Measurements from ENCODE around the gene MORN5.
"Not testable (repeated sequence)": the region's sequence is repeated elsewhere in the genome, so short reads cannot be mapped to it uniquely, and the experiment has no call there.

Gene MORN5

DNA sequence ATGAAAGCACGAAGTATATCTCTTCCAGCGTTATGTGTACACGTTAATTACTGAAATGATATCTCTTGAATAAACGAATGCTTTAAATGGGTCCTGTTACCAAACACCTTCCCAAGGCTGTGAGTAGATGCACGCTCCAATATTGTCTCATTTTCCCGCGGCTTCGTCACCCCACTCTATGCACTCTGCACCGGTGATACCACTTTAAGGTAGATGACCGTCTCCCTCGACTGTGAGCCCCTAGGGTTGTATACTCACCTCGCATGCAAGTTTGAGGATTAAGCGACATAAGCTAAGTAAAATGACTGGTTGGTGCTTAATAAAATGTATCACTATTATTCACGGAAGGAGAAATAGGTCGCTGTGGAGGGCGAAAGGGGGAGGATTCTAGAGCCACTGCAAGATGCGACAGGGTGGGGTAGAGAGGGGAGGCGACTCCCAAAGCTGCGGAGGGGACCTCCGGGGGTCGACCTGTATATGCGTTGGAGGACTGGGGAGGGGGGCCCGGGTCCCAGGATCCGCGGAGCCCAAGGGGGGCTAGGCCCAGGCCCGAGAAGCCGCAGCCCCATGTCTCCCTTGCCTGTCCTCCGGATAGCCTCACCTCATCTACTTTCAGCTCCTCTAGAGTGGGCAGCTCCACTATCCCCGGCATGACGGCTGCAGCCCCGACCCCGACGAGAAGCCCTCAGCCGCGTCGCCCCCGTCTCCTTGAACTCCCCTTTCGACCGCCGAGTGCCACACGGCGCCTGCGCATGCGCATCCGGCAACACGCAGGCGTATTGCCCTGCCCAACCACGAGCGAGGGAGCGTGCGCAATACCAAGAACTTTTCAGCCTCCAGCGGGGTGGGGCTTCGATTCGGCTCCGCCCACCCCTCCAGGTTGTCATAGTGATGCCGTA is at the start of gene MORN5, which contains the start of gene NDUFA8:
TSS of gene MORN5 (plus strand) at position 883 of the 899 bp plus-strand sequence. CDS start 65 bp downstream, outside the sequence.
TSS of gene NDUFA8 (minus strand) at position 754 of the 899 bp plus-strand sequence. CDS start at position 652, 102 bp downstream.
- DNase-seq (ENCODE audit: low read depth): peak; percentile 91

DNA sequence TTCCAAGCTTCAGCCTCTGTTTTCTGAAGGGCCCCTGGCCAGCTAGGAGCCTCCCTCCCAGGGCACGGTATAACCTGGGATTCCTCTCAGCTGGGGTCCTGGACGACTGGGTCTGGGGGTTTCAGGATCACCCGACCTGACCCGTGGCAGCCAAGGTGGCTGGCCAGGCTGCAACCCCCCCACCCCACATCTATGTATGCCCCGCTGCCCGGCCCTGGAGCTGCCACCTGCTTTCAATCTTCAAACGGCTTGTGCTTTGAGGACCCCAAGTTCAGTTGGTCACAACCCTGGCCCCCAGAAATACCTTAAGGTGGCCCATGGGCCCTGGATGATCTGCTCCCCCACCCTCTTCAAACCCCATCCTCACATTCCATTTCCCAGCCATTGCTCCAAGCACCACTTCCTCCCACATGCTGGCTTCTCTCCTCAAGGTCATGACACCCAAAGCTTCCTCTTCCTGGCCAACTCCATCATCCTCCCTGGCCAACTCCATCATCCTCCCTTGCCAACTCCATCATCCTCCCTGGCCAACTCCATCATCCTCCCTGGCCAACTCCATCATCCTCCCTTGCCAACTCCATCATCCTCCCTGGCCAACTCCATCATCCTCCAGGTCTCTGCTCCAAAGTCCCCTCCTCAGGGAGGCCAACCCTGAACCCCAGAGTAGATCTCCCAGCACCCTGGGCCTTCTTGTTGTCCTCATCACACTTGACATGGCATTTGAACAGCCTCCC is 49.4 kb upstream of the MORN5 start:
- DNase-seq (ENCODE audit: low read depth): no peak

DNA sequence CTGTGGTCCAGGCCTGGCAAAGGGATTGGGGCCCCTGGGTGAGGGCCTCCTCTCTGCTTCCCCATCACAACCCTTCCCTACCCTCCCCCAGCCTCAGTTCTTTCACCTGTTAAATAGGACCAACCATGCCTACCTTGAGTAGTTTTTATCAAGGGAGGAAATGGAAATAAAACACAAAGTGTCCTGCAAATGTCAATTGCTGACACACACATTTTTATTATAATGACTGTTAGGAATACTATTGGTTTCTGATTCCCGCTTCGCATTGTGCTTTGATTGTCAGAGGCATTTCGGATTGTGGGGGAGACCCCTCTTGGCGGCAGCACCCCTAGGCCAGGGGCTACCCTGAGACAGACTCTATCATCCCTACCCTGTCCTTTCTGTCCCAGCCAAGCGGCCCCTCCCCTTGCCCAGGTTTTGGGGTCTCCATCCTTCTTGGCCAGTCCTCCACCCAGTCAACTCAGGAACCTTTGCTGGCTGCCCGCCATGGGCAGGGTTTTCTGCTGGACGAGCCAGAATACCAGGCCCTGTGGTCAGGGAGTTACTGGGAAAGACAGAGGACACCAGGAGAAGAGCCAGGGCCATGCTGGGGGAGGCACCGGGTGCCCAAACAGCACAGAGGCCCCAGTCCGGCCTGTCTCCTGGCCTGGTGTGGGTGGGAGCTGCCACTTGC is 48.2 kb upstream of the MORN5 start:
- no peak for DNase-seq (ENCODE audit: low read depth)

DNA sequence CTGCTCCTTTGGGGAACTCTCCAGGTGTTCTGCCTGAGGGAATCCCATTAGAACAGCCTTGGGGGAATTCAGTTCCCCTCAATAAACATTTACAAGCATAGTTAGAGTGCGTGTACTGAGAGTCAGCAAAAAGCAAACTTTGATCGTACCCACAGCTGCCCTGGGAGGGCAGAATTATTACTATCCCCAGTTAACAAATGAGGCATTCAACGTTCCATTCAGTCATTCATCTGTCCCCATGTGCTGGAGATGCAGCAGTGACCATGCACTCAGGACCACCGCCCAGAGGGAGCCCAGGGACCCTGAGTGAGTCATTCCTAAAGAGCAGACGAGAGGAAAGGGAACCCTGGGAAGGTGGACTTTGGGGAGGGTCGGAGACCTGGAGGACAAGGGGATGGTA is 47.5 kb upstream of the MORN5 start:
- no peak for DNase-seq (ENCODE audit: low read depth)

DNA sequence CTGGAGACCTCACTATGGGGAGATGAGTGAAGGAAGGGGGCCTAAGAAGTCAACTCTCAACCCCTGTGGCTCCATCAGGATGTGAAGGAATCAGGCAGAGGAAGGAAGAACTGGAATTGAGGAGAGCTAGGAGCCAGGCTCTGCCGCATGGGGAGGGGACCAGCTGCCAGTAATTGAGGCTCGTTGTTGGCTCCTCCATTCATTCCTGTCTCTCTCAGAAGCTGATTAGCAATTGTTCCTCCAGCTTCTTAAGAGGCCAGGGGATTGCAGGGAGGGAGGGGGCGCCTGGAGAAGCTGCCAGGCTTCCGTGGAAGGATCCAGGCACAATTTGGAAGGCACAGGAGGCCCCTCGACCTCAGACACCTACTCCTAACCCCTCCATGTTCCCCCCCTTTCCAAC is 46.1 kb upstream of the MORN5 start:
- DNase-seq (ENCODE audit: low read depth): no peak

DNA sequence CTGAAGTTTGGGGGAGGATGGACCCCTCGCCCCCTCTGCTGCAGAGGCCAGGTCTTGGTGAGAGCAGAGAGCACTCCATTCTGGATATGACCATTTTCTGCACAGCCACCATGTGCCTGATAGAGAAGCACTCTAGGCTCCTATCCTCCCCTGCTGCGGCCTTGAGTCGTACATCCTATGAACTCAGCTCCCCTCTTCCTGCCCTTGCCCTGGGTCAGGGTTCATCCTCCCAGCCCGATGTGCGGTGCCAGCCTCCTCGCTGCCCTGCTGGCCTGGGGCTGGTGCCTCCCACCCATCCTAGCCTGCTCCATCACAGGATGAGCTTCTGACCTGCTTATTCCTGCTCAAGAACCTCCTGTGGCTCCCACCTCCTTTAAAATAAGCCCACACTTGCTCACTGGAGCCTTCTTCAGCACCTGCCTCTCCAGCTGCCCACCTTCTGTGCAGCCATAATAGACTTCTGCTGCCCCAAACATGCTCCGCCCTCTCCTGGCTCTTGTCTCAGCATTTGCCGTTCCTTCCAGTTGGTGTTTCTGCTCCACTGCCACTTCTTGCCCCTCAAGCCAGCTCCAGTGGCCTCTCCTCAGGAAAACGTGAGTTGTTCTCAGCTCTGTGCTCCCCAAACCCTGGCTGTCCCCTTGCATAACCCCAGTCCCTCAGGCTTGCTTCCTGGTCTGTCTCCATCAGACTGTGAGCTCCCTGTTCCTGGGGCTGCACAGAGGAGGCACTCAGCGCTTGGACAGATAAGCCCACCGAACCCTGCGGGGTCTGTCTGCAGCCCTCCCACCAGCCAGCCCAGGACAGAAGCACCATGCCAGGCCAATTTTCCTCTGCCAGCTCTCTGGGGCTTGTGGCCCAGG is 44.3 kb upstream of the MORN5 start:
- no peak for DNase-seq (ENCODE audit: low read depth)

DNA sequence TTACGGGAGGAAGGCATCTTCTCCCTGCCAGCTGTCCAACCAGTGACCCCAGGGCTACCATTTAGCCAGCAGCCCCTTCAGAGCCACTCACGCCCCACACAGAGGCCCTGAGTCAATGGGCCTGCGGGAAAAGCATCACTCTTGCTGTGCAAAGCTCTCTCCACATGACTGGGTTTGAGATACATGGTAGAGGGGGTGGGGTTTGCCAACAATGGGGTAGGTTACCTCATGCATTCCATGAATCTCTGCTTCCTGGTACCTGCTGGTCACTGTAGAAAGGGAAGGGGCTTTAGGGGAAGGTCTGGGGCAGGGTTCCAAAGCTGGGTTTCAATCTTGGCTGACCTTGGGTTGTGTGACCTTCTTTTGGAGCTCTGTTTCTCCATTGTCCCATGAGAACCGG is 43.7 kb upstream of the MORN5 start:
- DNase-seq (ENCODE audit: low read depth): no peak

DNA sequence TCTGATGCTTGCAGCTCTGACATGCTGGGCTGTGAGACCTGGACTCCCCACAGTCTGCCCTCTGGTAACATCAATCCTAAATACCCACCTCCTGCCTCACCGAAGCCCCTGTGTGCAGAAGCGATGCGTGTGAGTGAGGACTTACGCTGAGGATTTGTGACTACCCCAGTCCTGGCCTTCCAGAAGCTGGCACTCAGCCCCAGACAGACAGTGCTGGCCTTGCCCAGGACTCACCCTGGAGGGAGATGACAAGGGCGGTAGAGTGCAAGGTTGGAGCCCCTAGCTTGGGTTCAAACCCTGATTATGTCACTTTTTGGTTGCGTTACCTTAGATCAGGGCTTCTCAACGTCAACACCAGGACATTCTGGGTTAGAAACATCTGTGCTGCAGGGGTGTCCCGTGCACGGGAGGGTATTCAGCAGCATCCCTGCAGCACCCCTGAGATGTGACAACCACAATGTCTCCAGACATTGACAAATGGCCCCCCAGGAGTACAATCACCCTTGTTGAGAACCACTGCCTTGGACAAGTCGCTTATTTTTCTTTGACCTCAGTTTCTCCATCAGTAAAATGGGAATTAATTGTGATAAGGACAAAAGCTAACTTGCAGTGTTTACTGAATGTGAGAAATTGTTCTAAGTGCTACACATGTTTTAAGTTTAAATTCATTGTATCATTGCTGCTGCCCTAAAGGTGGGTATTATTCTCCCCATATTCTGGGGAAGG is 43.1 kb upstream of the MORN5 start:
- no peak for DNase-seq (ENCODE audit: low read depth)

DNA sequence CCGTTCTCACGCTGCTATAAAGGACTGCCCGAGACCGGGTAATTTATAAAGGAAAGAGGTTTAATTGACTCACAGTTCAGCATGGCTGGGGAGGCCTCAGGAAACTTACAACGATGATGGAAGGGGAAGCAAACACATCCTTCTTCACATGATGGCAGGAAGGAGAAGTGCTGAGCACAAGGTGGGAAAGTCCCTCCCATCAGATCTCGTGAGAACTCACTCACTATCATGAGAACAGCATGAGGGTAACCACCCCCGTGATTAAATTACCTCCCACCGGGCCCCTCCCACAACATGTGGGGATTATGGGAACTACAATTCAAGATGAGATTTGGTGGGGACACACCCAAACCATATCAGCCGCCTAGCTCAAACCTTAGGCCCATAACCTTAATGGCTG is 42.5 kb upstream of the MORN5 start:
- DNase-seq (ENCODE audit: low read depth): not testable (repeated sequence)

DNA sequence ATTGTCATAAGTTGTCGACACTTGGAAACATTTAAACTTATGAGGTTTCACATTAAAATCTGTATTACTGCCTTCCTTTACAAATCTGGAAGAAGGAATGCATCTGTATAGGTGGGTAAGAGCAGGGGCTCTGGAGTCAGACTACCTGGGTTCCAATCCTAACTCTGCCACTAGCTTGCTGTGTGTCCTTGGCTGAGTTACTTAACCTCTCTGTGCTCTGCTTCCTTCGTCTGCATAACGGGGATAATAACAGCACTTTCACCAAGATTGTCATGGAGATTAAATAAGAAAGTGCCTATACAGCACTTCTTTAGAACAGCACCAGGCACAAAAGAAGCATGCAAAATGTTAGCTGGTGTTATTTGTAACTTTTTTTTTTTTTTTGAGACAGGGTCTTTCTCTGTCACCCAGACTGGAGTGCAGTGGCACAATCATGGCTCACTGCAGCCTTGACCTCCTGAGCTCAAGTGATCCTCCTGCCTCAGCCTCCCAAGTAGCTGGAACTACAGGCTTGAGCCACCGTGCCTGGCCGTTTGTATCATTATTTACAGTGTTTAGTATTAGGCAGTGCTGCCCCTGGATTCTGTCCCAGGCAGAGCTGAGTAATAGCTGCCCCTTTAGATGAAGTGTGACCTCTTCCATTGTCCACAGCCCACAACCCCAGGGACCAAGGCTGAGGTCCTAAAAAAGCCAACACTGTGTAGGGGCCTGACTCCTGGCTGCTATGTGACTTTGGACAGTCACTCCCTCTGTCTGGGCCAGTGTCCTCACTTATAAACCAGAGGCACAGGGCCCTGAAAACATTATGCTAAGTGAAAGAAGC is 41.2 kb upstream of the MORN5 start:
- DNase-seq (ENCODE audit: low read depth): no peak

DNA sequence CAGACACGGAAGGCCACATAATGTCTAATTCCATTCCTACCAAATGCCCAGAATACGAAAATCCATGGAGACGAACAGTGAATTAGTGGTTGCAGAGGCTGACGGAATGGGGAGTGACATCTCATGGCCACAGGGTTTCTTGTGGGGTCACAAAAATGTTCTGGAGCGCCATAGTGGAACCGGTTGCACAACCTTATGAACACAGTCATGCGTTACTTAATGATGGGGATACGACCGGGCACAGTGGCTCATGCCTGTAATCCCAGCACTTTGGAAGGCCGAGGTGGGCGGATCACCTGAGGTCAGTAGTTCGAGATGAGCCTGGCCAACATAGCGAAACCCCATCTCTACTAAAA is 40.6 kb upstream of the MORN5 start:
- no peak for DNase-seq (ENCODE audit: low read depth)

DNA sequence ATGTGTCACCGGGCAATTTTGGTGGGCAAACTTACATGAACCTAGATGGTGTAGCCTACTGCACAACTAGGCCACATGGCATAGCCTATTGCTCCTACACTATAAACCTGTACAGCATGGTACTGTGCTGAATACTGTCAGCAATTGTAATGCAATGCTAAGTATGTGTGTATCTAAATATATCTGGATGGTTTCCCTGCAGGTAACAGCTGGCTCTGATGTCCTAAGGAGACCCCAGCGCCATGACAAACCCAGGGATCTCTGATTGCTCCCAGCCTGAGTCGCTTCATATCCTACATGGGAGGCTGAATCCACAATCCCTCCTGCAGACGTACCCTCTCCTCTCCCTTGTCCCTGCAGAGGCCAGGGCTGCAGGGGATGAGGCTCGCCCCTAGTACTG is 40.0 kb upstream of the MORN5 start:
- no peak for DNase-seq (ENCODE audit: low read depth)

DNA sequence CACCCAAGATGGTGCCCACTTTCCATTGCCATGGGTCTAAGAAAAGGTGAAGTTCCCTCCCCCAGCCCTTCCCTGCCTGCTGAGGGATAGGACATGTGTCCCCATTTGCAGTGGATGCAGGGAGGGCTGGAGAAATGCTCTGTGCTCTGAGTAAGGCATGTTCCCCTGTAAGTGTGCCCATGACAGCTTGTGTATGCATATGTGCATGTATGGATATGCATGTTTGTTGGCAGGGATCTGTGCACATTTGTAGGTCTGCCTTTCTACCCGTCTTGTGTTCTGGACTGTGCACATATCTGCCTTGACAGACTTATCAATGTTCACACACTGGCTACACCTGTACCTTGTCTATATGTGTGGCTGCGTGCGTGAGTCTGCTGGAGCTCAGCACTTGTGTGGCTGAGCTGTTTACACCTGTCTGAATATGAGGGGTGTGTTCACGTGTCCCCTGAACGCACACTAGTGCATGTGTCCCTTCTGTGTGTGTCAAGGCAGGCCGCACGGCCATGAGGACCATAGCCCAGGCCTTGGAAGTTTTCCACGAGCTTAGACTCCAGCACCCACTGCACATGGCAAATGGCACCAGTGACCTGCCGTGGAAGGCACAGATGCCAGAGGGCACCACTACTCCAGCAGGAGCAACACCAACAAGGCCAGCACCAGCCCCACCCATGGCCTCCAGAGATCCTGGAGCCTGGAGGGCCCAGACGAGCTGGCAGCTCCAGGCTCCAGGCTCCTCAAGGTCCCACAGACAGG is 39.2 kb upstream of the MORN5 start:
- no peak for DNase-seq (ENCODE audit: low read depth)

DNA sequence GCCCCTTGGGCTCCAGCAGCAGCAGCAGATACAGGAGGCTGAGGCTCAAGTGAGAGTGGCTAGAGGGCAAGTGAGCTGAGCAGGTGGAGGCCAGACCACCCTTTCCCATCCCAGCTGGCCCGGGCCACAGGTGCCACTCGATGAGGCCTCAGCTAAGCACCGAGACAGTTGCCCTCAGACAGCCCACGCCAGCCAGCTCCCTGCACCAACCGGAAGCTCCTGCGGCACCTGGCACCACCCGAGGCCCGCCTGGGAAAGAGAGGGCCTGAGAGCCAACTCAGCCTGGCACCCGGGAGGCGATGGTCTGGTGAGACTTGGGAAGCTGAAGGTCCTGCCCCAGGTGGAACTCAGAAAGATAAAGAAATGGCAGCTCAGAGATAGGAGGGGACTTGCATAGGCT is 38.3 kb upstream of the MORN5 start:
- no peak for DNase-seq (ENCODE audit: low read depth)

DNA sequence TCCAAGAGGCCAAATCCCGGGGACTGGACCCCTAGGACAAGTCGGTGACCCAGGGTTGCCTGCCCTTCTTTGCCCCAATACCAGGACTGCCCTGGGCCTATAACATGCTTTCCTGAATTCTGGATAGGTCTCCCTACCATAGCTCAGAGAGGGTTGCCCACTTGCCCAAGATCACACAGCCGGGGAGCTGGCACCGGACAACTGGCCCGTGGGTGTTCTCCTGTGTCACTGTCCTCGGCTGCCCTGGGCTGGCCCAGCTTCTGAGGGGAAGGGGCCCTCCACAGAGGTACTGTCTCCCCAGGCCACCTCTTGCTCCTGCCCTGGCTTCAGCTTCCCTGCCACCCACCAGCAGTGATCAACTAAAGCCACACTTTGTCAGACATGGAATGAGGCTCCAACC is 37.8 kb upstream of the MORN5 start:
- DNase-seq (ENCODE audit: low read depth): no peak

DNA sequence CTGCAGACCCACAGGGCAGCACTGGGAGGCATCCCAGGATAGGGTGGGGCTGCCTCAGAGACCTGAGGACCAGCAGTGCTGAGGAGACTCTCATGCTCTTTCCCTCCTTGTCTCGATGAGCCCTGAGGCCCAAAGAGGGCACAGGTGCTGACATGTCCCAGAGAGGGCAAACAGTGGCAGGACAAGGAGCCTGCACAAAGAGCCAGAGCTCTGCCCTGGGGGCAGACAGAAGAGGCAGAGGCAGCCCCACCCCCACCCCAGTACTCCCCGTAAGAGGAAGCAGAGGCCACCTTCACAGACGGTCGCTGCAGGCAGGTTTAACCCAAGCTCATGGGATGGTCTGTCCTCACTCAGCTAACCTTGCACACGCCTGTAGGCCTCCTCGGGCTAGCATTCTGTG is 37.2 kb upstream of the MORN5 start:
- no peak for DNase-seq (ENCODE audit: low read depth)

DNA sequence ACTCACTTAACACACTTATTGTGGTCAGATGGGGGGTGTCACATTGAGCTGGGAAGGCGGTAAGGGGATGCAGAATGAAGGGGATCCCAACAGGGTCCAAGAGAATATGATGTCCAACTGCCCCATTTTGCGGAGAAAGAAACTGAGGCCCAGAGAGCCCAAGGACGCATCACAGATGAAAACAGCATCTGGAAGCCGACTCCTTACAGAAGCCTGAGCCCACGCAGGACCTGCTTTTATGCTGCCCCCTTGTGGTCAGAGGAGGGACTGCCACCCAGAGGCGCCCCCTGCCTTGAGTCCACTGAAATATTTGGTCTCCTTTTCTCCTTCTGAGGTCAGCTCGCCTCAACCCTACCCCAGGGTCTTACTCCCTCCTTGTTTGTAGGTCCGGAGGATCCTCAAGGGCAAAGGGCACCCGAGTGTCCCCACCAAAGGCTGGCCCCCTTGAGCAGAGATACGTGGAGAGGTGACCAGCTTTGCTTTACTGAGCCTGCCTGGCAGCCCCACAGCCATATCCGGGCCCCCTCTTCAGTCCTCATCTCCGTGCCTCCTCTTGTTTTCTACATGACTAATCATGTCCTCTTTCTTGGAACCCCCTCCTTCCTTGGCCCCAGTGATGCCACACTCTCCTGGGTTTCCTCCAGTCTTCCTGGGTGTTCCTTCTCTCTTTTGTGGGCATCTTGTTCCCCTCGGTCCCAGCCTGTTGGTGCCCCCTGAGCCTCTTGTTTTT is 36.6 kb upstream of the MORN5 start:
- DNase-seq (ENCODE audit: low read depth): peak; percentile 55

DNA sequence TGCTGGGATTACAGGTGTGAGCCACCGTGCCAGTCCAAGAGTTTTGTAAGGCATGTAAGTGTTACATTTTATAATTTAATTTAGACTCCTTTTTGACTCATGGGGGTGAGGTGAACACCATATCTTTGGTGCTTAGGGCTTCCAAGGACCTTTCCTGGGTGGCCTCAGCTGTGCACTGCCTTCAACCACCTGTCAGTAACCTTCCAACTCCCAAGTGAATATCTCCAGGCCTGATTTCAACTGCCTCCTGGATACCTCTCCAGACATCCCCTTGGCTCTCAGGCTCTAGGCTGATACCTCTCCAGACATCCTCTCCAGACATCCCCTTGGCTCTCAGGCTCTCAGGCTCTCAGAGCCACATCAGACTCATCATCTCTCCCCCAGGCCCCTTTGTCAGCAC is 35.7 kb upstream of the MORN5 start:
- DNase-seq (ENCODE audit: low read depth): no peak

DNA sequence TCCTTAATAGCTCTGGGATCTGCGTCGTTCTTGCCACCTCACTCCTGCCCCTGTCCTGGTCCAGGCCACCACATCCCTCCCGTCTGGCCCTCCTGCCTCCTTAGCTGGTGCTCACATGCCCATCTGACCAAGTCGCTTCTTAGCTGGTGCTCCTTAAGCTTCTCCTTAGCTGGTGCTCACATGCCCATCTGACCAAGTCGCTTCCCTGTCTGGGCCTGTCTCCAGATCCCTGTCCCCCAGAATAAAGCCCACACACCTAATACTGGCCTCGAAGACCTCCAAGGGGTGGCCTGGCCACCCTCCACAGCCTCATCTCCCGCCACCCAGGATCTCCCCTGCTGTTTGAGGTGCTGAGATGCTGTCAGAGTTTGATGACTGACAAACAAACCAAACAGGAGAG is 35.2 kb upstream of the MORN5 start:
- DNase-seq (ENCODE audit: low read depth): no peak

Measured in amniotic epithelial cell (primary cell).